ENCODE results near the gene TEDDM1. TPM values are rescaled to one million over a fixed set of nuclear protein-coding genes. Genes with fewer than 3 reads are reported as not detected.

Gene TEDDM1
- total RNA-seq, 1 donor from 2014 or later, result not detected

DNA sequence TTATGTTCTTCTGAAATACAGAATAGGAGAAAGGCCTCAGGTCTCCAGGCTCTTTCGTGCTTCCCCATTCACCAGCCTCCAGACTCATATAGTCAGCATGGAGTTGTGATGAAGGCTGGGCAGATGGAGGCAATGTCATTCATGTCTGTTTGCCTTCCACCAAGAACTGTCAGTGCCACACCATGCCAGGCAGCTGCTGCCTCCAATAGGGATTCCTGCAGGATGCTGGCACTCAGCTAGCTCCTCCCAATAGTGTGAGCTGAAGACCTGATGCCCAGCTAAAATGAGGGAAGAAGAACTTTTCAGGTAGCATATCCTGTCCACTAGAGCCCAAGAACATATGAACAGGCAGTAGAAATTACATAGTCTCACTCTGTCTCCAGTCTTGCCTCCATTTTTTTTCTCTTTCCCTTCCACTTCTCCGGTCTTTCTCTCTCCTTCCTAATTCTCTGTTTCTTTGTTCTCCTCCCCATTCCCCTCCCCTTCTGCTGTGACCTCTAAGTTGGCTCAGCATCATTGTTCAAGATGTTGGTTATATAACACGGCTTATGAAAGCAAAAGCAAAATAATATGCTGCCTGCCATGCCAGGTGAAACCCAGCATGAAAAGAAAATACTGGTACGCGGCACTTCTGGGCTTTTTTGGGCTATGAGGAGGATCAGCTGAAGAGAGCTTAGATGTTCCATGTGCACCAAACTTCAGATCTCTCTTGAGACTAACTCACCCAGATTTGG lies 26.2 kb downstream of the TEDDM1 start:
- H3K4me3 ChIP-seq (ENCODE audit: low read depth, low read length), result no peak overlapping the region
- DNase-seq (ENCODE audit: low read depth) (no peak), FAIRE-seq (no peak)
- H3K27me3 ChIP-seq (ENCODE audit: control insufficient read depth, insufficient read depth, low read length), result no peaks in the 10 kb centered on the region
- TF ChIP-seq, protein P1, sequence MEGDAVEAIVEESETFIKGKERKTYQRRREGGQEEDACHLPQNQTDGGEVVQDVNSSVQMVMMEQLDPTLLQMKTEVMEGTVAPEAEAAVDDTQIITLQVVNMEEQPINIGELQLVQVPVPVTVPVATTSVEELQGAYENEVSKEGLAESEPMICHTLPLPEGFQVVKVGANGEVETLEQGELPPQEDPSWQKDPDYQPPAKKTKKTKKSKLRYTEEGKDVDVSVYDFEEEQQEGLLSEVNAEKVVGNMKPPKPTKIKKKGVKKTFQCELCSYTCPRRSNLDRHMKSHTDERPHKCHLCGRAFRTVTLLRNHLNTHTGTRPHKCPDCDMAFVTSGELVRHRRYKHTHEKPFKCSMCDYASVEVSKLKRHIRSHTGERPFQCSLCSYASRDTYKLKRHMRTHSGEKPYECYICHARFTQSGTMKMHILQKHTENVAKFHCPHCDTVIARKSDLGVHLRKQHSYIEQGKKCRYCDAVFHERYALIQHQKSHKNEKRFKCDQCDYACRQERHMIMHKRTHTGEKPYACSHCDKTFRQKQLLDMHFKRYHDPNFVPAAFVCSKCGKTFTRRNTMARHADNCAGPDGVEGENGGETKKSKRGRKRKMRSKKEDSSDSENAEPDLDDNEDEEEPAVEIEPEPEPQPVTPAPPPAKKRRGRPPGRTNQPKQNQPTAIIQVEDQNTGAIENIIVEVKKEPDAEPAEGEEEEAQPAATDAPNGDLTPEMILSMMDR (IDR thresholded peaks at IDR 0.05; ENCODE audit: insufficient read depth, low read length, severe bottlenecking), result no peak
- H3K36me3 ChIP-seq (ENCODE audit: control insufficient read depth, insufficient read depth, low read length), result no peaks in the 10 kb centered on the region

DNA sequence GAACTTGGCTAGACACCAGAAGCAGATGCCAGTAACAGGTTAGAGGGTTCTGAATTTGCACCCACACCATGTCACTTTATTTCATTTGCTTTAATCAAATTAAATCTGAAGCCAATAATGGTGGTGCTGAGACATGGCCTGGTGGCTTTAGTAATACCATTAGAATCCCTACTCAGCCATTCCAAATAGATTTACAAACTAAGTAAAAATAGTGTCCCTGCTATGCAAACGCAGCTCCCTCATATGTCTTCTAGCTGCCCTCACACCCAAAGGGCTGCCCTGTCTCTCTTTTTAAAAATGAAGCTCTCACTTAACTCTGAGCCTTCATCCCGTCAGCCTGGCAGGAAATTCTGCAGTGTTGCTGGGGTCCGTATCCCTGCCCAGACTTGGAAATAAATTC lies 29.9 kb downstream of the TEDDM1 start:
- no peak overlapping the region for H3K4me3 ChIP-seq (ENCODE audit: low read depth, low read length)
- no peak for DNase-seq (ENCODE audit: low read depth)
- no peaks in the 10 kb centered on the region for H3K36me3 ChIP-seq (ENCODE audit: control insufficient read depth, insufficient read depth, low read length)
- TF ChIP-seq, protein P1 (IDR thresholded peaks at IDR 0.05; ENCODE audit: insufficient read depth, low read length, severe bottlenecking), result no peak
- peaks cover 2% of the 10 kb centered on the region for H3K27me3 ChIP-seq (ENCODE audit: control insufficient read depth, insufficient read depth, low read length)
- no peak for FAIRE-seq

DNA sequence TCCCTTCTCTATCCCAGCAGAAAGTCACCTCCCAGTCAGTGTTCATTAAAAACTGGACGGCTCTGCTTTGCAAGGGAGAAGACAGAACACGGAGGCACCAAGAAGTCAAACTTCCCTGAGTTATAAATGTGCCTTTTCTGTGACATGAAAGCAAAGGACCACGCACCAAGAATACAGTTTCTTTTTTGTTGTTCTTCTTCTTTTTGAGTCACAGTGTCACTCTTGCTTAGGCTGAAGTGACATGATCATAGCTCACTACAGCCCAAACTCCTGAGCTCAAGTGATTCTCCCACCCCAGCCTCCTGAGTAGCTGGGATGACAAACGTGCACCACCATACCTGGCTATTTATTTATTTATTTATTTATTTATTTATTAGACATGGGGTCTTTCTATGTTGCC lies 31.6 kb downstream of the TEDDM1 start:
- FAIRE-seq (no peak), DNase-seq (ENCODE audit: low read depth) (no peak)
- Histone ChIP-seq H3K27me3 (ENCODE audit: control insufficient read depth, insufficient read depth, low read length) (peaks cover 2% of the 10 kb centered on the region), H3K36me3 (ENCODE audit: control insufficient read depth, insufficient read depth, low read length) (no peaks in the 10 kb centered on the region), H3K4me3 (ENCODE audit: low read depth, low read length) (no peak overlapping the region)
- TF ChIP-seq, protein P1 (IDR thresholded peaks at IDR 0.05; ENCODE audit: insufficient read depth, low read length, severe bottlenecking), result no peak

DNA sequence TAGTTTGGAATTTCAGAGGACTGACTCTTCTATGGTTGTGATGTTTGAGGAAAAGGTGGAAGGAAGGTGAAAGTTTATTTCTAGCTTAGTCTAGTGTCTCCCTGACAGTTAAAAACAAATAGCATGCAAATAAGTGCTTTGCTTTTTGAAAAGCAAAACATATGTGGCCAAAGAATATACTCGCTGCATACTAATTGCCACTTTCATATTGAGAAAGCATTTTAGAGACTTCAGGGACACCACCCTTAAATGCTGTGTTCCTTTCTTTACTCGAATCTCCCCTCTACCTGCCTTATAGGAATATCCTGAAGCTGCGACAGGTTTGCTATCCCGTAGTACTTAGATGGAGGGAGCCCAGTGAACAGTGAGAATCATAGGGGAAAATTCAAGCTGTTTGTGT lies 32.1 kb downstream of the TEDDM1 start:
- TF ChIP-seq, protein P1 (IDR thresholded peaks at IDR 0.05; ENCODE audit: insufficient read depth, low read length, severe bottlenecking), result no peak
- Histone ChIP-seq H3K27me3 (ENCODE audit: control insufficient read depth, insufficient read depth, low read length) (peaks cover 2% of the 10 kb centered on the region), H3K4me3 (ENCODE audit: low read depth, low read length) (no peak overlapping the region), H3K36me3 (ENCODE audit: control insufficient read depth, insufficient read depth, low read length) (no peaks in the 10 kb centered on the region)
- FAIRE-seq, result no peak
- DNase-seq (ENCODE audit: low read depth), result no peak

DNA sequence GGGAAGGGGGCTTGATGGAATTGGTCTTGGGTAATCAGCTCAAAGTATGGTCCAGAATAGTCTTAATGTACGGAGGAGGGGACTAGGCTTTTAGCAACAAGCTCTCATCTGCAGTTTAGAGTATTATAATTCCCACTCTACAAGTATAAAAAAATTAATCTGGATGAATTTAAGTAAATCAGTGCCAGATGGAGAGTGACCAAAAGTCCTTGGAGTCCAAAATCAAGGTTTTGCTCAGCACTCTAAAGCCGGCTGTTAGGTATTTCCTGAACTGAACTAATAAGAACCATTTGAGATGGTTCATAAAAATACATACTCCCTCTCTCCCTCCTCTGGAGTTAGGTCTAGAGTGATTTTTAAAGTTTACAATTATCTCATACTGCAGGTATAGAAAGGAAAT lies 32.5 kb downstream of the TEDDM1 start:
- no peak for DNase-seq (ENCODE audit: low read depth)
- FAIRE-seq, result no peak
- no peaks in the 10 kb centered on the region for H3K36me3 ChIP-seq (ENCODE audit: control insufficient read depth, insufficient read depth, low read length)
- H3K27me3 ChIP-seq (ENCODE audit: control insufficient read depth, insufficient read depth, low read length), result peaks cover 2% of the 10 kb centered on the region
- TF ChIP-seq, protein P1 (IDR thresholded peaks at IDR 0.05; ENCODE audit: insufficient read depth, low read length, severe bottlenecking), result no peak
- no peak overlapping the region for H3K4me3 ChIP-seq (ENCODE audit: low read depth, low read length)

DNA sequence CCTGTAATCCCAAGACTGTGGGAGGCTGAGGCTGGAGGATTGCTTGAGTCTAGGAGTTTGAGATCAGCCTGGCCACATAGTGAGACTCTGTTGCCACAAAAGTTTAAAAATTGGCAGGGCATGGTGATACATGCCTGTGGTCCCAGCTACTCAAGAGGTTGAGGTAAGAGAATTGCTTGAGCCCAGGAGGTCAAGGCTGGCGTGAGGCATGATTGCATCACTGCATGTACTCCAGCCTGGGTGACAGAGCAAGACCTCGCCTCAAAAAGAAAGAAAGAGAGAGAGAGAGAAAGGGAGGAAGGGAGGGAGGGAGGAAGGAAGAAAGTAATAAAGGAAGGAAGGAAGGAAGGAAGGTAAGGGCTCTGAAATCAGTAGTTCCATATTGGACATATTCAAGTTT lies 33.9 kb downstream of the TEDDM1 start:
- FAIRE-seq (no peak), DNase-seq (ENCODE audit: low read depth) (no peak)
- no peak overlapping the region for H3K4me3 ChIP-seq (ENCODE audit: low read depth, low read length)
- TF ChIP-seq, protein P1 (IDR thresholded peaks at IDR 0.05; ENCODE audit: insufficient read depth, low read length, severe bottlenecking), result no peak
- peaks cover 2% of the 10 kb centered on the region for H3K27me3 ChIP-seq (ENCODE audit: control insufficient read depth, insufficient read depth, low read length)
- no peaks in the 10 kb centered on the region for H3K36me3 ChIP-seq (ENCODE audit: control insufficient read depth, insufficient read depth, low read length)
